Mesenchymal stem cell (in vitro differentiated cells and primary cell): ENCODE results near the gene BAD.
A peak's percentile ranks its signal among the peaks of the same experiment; 100 is the strongest.

Source experiments
- DNase-seq: peaks from one replicate; pipeline ENCODE4 v3.0.0-alpha.2; 2013
- H2AFZ ChIP-seq: one replicate; pipeline ENCODE4 v1.6.1; 2013; ENCODE audit warnings: low read depth, mild to moderate bottlenecking, control low read depth, inconsistent platforms, low read length, moderate library complexity
- H2AK5ac ChIP-seq: 2 replicates; pipeline ENCODE4 v1.6.1; 2013; ENCODE audit warnings: low read length, moderate library complexity, mild to moderate bottlenecking, inconsistent platforms; ENCODE audit not compliant: severe bottlenecking
- H2BK120ac ChIP-seq: one replicate; pipeline ENCODE4 v1.6.1; 2013; ENCODE audit warnings: low read depth, mild to moderate bottlenecking, inconsistent platforms, low read length, moderate library complexity
- H2BK12ac ChIP-seq, 2 experiments: one replicate each; pipeline ENCODE4 v1.6.1; 2013; ENCODE audit warnings: inconsistent platforms in 2 of 2, low read length in 2 of 2, mild to moderate bottlenecking in 2 of 2, moderate library complexity in 2 of 2, control low read depth in 1 of 2
- H2BK15ac ChIP-seq: one replicate; pipeline ENCODE4 v1.6.1; 2013; ENCODE audit warnings: mild to moderate bottlenecking, low read depth, inconsistent platforms; ENCODE audit not compliant: poor library complexity, severe bottlenecking
- H2BK5ac ChIP-seq: 2 replicates; pipeline ENCODE4 v1.6.1; 2013; ENCODE audit warnings: low read depth, mild to moderate bottlenecking, low read length, control low read depth, inconsistent platforms; ENCODE audit not compliant: poor library complexity, severe bottlenecking
- H3K14ac ChIP-seq, 2 experiments: one replicate each; pipeline ENCODE4 v1.6.1; 2013; ENCODE audit warnings: inconsistent platforms in 2 of 2, low read length in 2 of 2, control low read depth in 1 of 2, mild to moderate bottlenecking in 1 of 2, moderate library complexity in 1 of 2
- H3K18ac ChIP-seq, 2 experiments: one replicate each; pipeline ENCODE4 v1.6.1; 2013; ENCODE audit warnings: inconsistent platforms in 2 of 2, low read length in 2 of 2, control low read depth in 1 of 2, low read depth in 1 of 2, mild to moderate bottlenecking in 1 of 2
- H3K23ac ChIP-seq, 2 experiments: one replicate each; pipeline ENCODE4 v1.6.1; 2013; ENCODE audit warnings: inconsistent platforms in 2 of 2, low read length in 2 of 2, mild to moderate bottlenecking in 2 of 2, moderate library complexity in 2 of 2, control low read depth in 1 of 2
- H3K27ac ChIP-seq: 2 replicates; pipeline ENCODE4 v1.5.1; 2013; ENCODE audit warnings: mild to moderate bottlenecking, moderate library complexity, low read length, control low read depth, inconsistent platforms; ENCODE audit not compliant: poor library complexity, severe bottlenecking
- H3K27me3 ChIP-seq, 2 experiments: 2 replicates each; pipeline versions ENCODE4 v1.6.1 to v1.7.0; 2013; ENCODE audit warnings: low read length in 2 of 2, mild to moderate bottlenecking in 2 of 2, moderate library complexity in 2 of 2, control low read depth in 1 of 2, inconsistent platforms in 1 of 2; ENCODE audit not compliant: control insufficient read depth in 1 of 2, insufficient read depth in 1 of 2
- H3K36me3 ChIP-seq, 2 experiments: 2 replicates each; pipeline versions ENCODE4 v1.6.1 to v1.7.0; 2013; ENCODE audit warnings: low read length in 2 of 2, control low read depth in 1 of 2, inconsistent platforms in 1 of 2, low read depth in 1 of 2, mild to moderate bottlenecking in 1 of 2; ENCODE audit not compliant: insufficient read depth in 2 of 2, control insufficient read depth in 1 of 2
- H3K4ac ChIP-seq, 2 experiments: one replicate each; pipeline ENCODE4 v1.6.1; 2013; ENCODE audit warnings: inconsistent platforms in 2 of 2, low read length in 2 of 2, mild to moderate bottlenecking in 2 of 2, moderate library complexity in 2 of 2, control low read depth in 1 of 2, low read depth in 1 of 2
- H3K4me1 ChIP-seq: 2 replicates; pipeline ENCODE4 v1.6.1; 2013; ENCODE audit warnings: low read depth, low read length, control low read depth; ENCODE audit not compliant: control insufficient read depth, insufficient read depth
- H3K4me2 ChIP-seq: 2 replicates; pipeline ENCODE4 v1.6.1; 2013; ENCODE audit warnings: low read length, mild to moderate bottlenecking, inconsistent platforms; ENCODE audit not compliant: poor library complexity, severe bottlenecking
- H3K4me3 ChIP-seq, 2 experiments: 2 replicates each; pipeline versions ENCODE4 v1.5.1 to v1.7.0; 2013; ENCODE audit warnings: low read length in 2 of 2, mild to moderate bottlenecking in 2 of 2, control low read depth in 1 of 2, low read depth in 1 of 2; ENCODE audit not compliant: insufficient read depth in 1 of 2
- H3K79me1 ChIP-seq: replicated peaks from 2 replicates; pipeline ENCODE4 v1.6.1; 2013; ENCODE audit warnings: mild to moderate bottlenecking, control low read depth, low read length, inconsistent platforms; ENCODE audit not compliant: poor library complexity, severe bottlenecking
- H3K9ac ChIP-seq: 2 replicates; pipeline ENCODE4 v1.7.0; 2013; ENCODE audit warnings: mild to moderate bottlenecking, low read length, moderate library complexity
- H3K9me3 ChIP-seq: 2 replicates; pipeline ENCODE4 v1.7.0; 2013; ENCODE audit warnings: mild to moderate bottlenecking, low read length; ENCODE audit not compliant: control insufficient read depth
- H4K8ac ChIP-seq: one replicate; pipeline ENCODE4 v1.6.1; 2013; ENCODE audit warnings: inconsistent platforms, mild to moderate bottlenecking, low read length, moderate library complexity
- H4K91ac ChIP-seq: one replicate; pipeline ENCODE4 v1.6.1; 2013; ENCODE audit warnings: mild to moderate bottlenecking, low read length, inconsistent platforms
- WGBS: methylation state at CpG from one replicate; pipeline ENCODE4 v1.1.7; 2013; ENCODE audit warnings: mixed read lengths; 5-methylcytosine and 5-hydroxymethylcytosine counted together

Gene BAD

GRCh38 chr11:64321026-64321425 lies 36.6 kb upstream of the BAD start:
- 94% methylated on average over 5 of the region's 5 CpGs for WGBS
- H2BK120ac ChIP-seq = no peak overlapping the region
- no peak overlapping the region for H3K27ac ChIP-seq
- no peak overlapping the region for H3K23ac ChIP-seq
- H2AFZ ChIP-seq = no peak overlapping the region
- peaks cover 19% of the 10 kb centered on the region for H3K79me1 ChIP-seq
- no peak overlapping the region for H3K4me3 ChIP-seq
- H2BK5ac ChIP-seq = no peak overlapping the region
- no peak overlapping the region for H4K91ac ChIP-seq
- H3K18ac ChIP-seq = no peak overlapping the region
- H3K36me3 ChIP-seq = peaks cover 42% of the 10 kb centered on the region in 2 experiments
- H3K4ac ChIP-seq = no peak overlapping the region
- peaks cover 36% of the 10 kb centered on the region for H3K4me1 ChIP-seq
- H3K9me3 ChIP-seq = no peaks in the 10 kb centered on the region
- no peak overlapping the region for H2AK5ac ChIP-seq
- no peak overlapping the region for H4K8ac ChIP-seq
- H3K4me2 ChIP-seq = no peak overlapping the region
- DNase-seq = no peak
- no peak overlapping the region for H2BK12ac ChIP-seq
- no peak overlapping the region for H3K9ac ChIP-seq
- H3K14ac ChIP-seq = no peak overlapping the region
- H3K27me3 ChIP-seq = no peaks in the 10 kb centered on the region
- H2BK15ac ChIP-seq = peak overlapping the region; percentile 34

- H3K79me1 ChIP-seq = peaks cover 19% of the 10 kb centered on the region
- peaks cover 37% of the 10 kb centered on the region for H3K4me1 ChIP-seq
- no peak overlapping the region for H2BK5ac ChIP-seq
- H3K27ac ChIP-seq = no peak overlapping the region
- no peak overlapping the region for H2BK120ac ChIP-seq
- no peaks in the 10 kb centered on the region for H3K27me3 ChIP-seq
- H4K91ac ChIP-seq = no peak overlapping the region
- H3K36me3 ChIP-seq = peaks cover 46 to 47% of the 10 kb centered on the region in 2 experiments
- H3K4ac ChIP-seq = no peak overlapping the region
- no peaks in the 10 kb centered on the region for H3K9me3 ChIP-seq
- H3K23ac ChIP-seq = no peak overlapping the region
- no peak overlapping the region for H3K4me2 ChIP-seq
- no peak overlapping the region for H3K4me3 ChIP-seq
- no peak overlapping the region for H3K14ac ChIP-seq
- no peak overlapping the region for H2BK15ac ChIP-seq
- no peak overlapping the region for H2AK5ac ChIP-seq
- no peak overlapping the region for H3K9ac ChIP-seq
- H4K8ac ChIP-seq = no peak overlapping the region
- no peak overlapping the region for H2BK12ac ChIP-seq
- over 99% methylated on average over 7 of the region's 7 CpGs for WGBS
- H2AFZ ChIP-seq = no peak overlapping the region
- DNase-seq = no peak
- no peak overlapping the region for H3K18ac ChIP-seq
Measured at GRCh38 chr11:64320556-64320955, 36.1 kb upstream of the BAD start.

- no peak overlapping the region for H3K23ac ChIP-seq
- H3K9me3 ChIP-seq = no peaks in the 10 kb centered on the region
- H3K27ac ChIP-seq = no peak overlapping the region
- H2BK12ac ChIP-seq = peak overlapping the region; percentile 18 to 42
- H3K4ac ChIP-seq = peak overlapping the region; percentile 78 to 94
- peak overlapping the region; percentile 54 for H2AK5ac ChIP-seq
- peak overlapping the region; percentile 72 for H3K4me2 ChIP-seq
- H3K79me1 ChIP-seq = peaks cover 23% of the 10 kb centered on the region
- peak overlapping the region; percentile 98 for H3K9ac ChIP-seq
- H3K36me3 ChIP-seq = peaks cover 52 to 59% of the 10 kb centered on the region in 2 experiments
- peak overlapping the region; percentile 89 for H3K4me3 ChIP-seq
- 33% methylated on average over 14 of the region's 19 CpGs for WGBS
- H3K27me3 ChIP-seq = no peaks in the 10 kb centered on the region
- H2AFZ ChIP-seq = no peak overlapping the region
- peaks cover 37% of the 10 kb centered on the region for H3K4me1 ChIP-seq
- peak overlapping the region; percentile 70 for H4K91ac ChIP-seq
- no peak overlapping the region for H2BK5ac ChIP-seq
- H3K14ac ChIP-seq = peak overlapping the region in 1 of 2 experiments; percentile 41
- peak overlapping the region; percentile 59 for H2BK120ac ChIP-seq
- H2BK15ac ChIP-seq = peak overlapping the region; percentile 32
- peak; percentile 41 for DNase-seq
- peak overlapping the region; percentile 13 to 54 for H3K18ac ChIP-seq
- peak overlapping the region; percentile 39 for H4K8ac ChIP-seq
Measured at GRCh38 chr11:64318766-64319761, 34.6 kb upstream of the BAD start.
